ENCODE data around the gene WFS1. TPM values are rescaled to one million over a fixed set of nuclear protein-coding genes. Genes with fewer than 3 reads are reported as not detected.

Gene WFS1
- total and polyA plus RNA-seq, 2 of the 4 experiments (the other 2 are of a cell fraction): 9.7 to 42.4 TPM

- in situ Hi-C loops (cut with MboI; ENCODE audit: low sequenced_read_pairs) (no loop called here), dilution Hi-C loops (cut with HindIII; ENCODE audit: low sequenced_read_pairs, unreplicated experiment) (no loop called here), intact Hi-C loops (cut with micrococcal nuclease) (no loop called here)
- ChIA-PET POLR2A (ENCODE audit: unreplicated experiment) (no interaction called here), CTCF (no interaction called here)
- Histone ChIP-seq H3K4me2 (ENCODE audit: low read depth, low read length) (no peak overlapping the region), H4K5ac (ENCODE audit: low read depth, low read length) (no peak overlapping the region), H3K4ac (ENCODE audit: low read depth, low read length) (no peak overlapping the region), H2AK9ac (replicated peaks; ENCODE audit: low read depth, low read length, poor library complexity) (no peak overlapping the region), H3K18ac (ENCODE audit: low read depth, low read length) (no peak overlapping the region), H4K91ac (ENCODE audit: insufficient read depth, low read depth, low read length) (no peak overlapping the region), H2BK20ac (ENCODE audit: low read depth, low read length) (no peak overlapping the region), H4K8ac (ENCODE audit: low read depth in 2 of 2, low read length in 2 of 2) (no peak overlapping the region), H3K56ac (ENCODE audit: extremely low read depth, insufficient read depth, low read length) (no peak overlapping the region), H3K14ac (replicated peaks; ENCODE audit: low read depth, low read length) (no peak overlapping the region), H4K20me1 (ENCODE audit: insufficient read depth, low read length) (peaks cover 14% of the 10 kb centered on the region), H2BK5ac (ENCODE audit: low read depth, low read length, poor library complexity, severe bottlenecking) (no peak overlapping the region), H2BK120ac (ENCODE audit: low read depth, low read length) (no peak overlapping the region), H2BK15ac (ENCODE audit: low read depth, low read length) (no peak overlapping the region), H2AK5ac (ENCODE audit: low read depth, low read length) (no peak overlapping the region), H3K9ac (ENCODE audit: low read depth, low read length) (no peak overlapping the region), H3K4me3 (ENCODE audit: insufficient read depth, low read depth, low read length) (no peak overlapping the region), H3K27me3 (ENCODE audit: control insufficient read depth, insufficient read depth, low read length) (no peaks in the 10 kb centered on the region), H2AFZ (replicated peaks; ENCODE audit: low read length, poor library complexity) (no peak overlapping the region), H3K79me1 (ENCODE audit: low read depth in 1 of 2, low read length in 2 of 2) (peaks cover 1 to 9% of the 10 kb centered on the region in 2 experiments; a peak in 3 of 4 replicates), H3K9me1 (ENCODE audit: insufficient read depth, low read length) (no peaks in the 10 kb centered on the region), H3K23ac (ENCODE audit: low read depth, low read length) (no peak overlapping the region), H3K4me1 (ENCODE audit: control insufficient read depth, insufficient read depth, low read length) (no peaks in the 10 kb centered on the region), H3K9me3 (ENCODE audit: control insufficient read depth, insufficient read depth, low read length) (no peaks in the 10 kb centered on the region), H3K27ac (ENCODE audit: insufficient read depth, low read length) (no peak overlapping the region), H3K36me3 (ENCODE audit: control insufficient read depth, insufficient read depth, low read length) (peaks cover 63% of the 10 kb centered on the region)
- no peak for TF ChIP-seq CTCF (conservative IDR thresholded peaks at IDR 0.05; ENCODE audit: low read depth, low read length)
- TF ChIP-seq MAZ (IDR thresholded peaks at IDR 0.05; ENCODE audit: borderline replicate concordance, low read depth, low read length): no peak
- no peak for TF ChIP-seq USF2 (IDR thresholded peaks at IDR 0.05; ENCODE audit: low read depth, low read length)
- no peak for TF ChIP-seq MXI1 (IDR thresholded peaks at IDR 0.05; ENCODE audit: borderline replicate concordance, low read depth, low read length)
- no peak for TF ChIP-seq CEBPB (IDR thresholded peaks at IDR 0.05; ENCODE audit: low read depth, low read length)
- TF ChIP-seq FOS (IDR thresholded peaks at IDR 0.05; ENCODE audit: low read depth, low read length): no peak
- TF ChIP-seq MAFK (IDR thresholded peaks at IDR 0.05; ENCODE audit: low read depth, low read length): no peak
- no peak for TF ChIP-seq BHLHE40 (IDR thresholded peaks at IDR 0.05; ENCODE audit: low read depth, low read length)
- TF ChIP-seq RCOR1 (IDR thresholded peaks at IDR 0.05; ENCODE audit: insufficient replicate concordance, low read length): no peak
- TF ChIP-seq POLR2A (IDR thresholded peaks at IDR 0.05; ENCODE audit: low read depth, low read length): no peak
- no peak for TF ChIP-seq CHD1 (IDR thresholded peaks at IDR 0.05; ENCODE audit: low read depth, low read length)
- TF ChIP-seq SMC3 (IDR thresholded peaks at IDR 0.05; ENCODE audit: low read depth, low read length): no peak
- no peak for TF ChIP-seq ELK1 (IDR thresholded peaks at IDR 0.05; ENCODE audit: borderline replicate concordance, low read depth, low read length)
- WGBS, 2 experiments (ENCODE audit: extremely low coverage in 2 of 2, insufficient read length in 1 of 2): 100% methylated on average over 1 of the region's 5 CpGs; no CpG with 5 or more reads in 1 of the 2 experiments
- no peak for ATAC-seq (ENCODE audit: low read depth)
- BruUV-seq (replicated peaks): no TSS peak
- DNase-seq: no peak
Observed at GRCh38 chr4:6288342-6288741, 18.7 kb downstream of the WFS1 start.

All from IMR-90 (cell line).